Measurements from ENCODE around the gene DDB1. TPM values are rescaled to one million over a fixed set of nuclear protein-coding genes. Genes with fewer than 3 reads are reported as not detected.
"Not testable (repeated sequence)": the region's sequence is repeated elsewhere in the genome, so short reads cannot be mapped to it uniquely, and the experiment has no call there.

Gene DDB1
- total RNA-seq, 1 experiment from 2014 or later: 96.6 TPM

DNA sequence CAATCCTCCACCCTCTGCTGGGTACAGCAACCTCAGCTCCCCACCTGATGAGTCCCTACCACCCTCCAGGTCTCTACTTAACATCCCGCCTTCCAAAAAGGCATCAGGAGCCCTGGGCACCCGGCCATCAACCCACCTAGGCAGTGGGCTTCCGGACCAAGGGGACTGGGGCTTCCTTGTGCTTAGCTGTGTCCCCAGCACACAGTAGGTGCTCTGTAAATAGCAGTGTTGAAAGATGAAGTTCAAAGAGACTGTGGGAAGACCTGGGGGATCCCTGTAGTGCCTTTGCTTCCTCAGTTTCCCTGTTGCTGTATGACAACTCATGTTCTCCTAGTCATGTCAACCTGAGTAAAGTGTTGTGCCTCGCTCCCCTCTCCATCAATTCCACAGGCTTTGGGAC, 58.8 kb downstream of the DDB1 start:
- no peak for DNase-seq (ENCODE audit: extremely low read depth, low read depth)

DNA sequence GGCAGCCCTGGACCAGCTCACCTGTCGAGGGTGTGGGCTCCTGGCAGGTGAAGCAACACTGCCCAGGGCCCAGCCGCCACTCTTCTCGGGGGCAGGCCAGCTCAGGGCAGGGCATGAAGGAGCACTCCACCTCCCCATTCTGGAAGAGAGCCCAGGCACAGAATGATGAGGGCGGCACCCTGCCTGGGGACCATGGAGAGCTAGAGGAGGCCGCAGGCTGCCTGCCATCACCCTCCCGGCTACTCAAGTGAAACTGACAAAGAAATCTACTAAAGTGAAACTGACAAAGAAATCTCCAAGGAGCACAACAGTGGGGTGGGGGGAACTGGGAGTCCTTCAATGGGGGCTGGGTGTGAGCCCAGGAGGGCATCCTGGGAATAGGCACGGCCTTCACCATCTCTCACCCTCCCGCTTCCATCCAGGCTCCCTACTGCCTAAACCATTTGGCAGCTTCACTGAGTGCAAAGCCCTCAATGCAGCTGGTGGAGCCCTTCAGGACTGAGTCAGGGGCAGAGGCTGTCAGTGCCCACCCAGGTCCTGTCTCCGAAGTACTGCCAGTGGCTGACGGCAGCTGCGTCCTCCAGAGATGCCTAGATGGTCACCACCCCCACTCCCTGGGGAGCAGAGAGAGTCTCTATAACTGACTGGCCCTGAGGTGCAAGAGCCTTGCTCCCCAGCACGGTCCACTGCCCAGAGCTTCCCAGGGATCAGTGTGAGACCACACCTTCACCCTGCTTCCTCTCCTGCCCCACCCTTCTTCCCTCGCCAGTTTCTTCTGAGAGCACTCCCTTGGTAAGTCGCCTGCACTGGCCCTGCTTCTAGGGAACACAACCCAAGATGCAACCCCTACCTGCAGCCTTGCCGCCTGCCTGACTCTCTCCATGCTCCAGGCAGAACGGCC, 59.5 kb downstream of the DDB1 start:
- no peak for DNase-seq (ENCODE audit: extremely low read depth, low read depth)

DNA sequence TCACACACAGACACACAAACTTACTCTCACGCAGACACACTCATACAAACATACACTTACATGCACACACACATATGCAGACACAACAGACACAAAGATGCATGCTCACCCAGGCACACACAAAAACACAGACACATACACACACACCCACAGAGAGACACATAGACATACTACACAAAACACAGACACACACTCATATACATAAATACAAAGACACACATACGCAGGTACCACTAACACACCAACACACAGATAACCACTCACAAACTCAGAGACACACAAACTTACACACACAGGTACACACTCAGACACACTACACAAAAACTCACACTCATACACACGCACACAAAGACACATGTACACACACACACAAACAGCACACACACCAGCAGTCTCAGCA, 60.2 kb downstream of the DDB1 start:
- DNase-seq (ENCODE audit: extremely low read depth, low read depth): no peak

DNA sequence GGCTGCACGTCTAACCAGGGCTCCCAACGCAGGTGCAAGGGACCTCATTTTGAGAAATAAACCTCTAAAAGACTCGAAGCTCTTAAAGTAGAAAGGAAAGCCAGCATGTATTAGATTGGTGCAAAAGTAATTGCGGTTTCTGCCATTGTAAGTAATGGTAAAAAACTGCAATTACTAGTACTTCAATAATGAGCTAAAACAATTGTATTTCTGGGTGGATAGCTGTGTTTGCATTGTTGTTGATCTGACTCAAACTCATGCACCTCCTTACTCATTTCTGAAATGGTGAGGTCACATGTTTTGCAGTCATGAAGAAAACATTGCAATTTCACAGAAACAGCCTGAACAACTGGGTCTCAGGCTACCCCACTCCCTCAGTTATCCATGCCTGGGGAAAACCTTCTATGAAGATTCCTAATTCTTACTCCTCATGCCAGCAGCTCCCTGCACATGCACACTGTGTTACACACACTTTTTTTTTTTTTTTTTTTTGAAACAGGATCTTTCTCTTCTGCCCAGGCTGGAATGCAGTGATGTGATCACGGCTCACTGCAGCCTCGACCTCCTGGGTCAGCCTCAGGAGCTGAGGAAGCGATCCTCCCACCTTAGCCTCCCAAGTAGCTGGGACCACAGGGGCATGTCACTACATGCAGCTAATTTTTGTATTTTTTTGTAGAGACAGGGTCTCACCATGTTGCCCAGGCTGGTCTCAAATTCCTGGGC, 62.4 kb downstream of the DDB1 start:
- no peak for DNase-seq (ENCODE audit: extremely low read depth, low read depth)

DNA sequence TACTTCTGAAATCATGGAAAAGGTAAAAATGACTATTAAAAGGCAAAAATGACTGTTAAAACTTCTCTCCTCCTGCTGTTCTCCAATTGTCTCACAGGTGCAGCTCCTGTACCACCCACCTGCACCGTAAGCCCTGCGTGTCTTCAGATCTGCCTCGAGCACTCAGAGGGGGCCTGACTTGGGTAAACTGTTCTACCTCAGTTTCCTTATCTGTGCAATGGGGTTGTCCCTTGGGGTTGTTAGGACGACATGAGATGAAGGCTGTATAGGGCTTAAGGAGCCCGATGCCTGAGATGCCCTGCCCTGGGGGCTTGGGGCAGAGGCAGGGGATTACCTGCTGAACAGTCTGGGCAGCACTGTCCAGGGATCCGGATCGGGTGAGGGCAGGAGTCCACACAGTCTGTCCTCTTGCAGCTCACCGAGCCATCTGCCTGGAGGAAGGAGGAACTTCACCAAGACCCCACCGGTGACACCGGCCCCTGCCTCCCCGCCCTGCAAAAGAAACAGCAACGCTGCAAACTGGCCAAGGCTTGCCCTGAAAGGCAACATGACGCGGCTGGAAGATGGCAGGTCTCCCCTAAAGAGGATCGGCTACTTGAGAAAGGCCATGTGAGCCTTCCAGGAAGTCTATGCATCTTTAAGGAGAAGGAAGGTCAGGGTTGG, 64.2 kb downstream of the DDB1 start:
- no peak for DNase-seq (ENCODE audit: extremely low read depth, low read depth)

DNA sequence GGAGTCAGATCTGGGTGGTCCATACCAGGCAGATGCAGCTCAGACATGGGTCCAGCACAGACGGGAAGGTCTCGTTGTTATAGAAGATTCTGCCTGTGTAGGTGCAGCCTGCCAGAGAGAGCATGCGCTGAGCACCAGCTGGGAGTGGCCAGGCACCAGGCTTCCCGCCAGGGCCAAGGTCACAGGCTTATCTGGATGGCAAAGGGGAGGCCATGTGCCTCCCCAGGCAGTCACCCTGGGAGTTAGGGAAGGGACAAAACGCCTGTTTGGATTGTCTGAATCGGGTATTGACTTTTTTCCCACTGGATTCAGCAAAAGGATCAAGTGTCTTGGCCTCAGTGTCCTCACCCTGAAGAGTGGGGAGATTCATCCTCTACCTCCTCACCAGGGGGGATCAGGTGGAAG, 65.5 kb downstream of the DDB1 start:
- DNase-seq (ENCODE audit: extremely low read depth, low read depth): no peak

DNA sequence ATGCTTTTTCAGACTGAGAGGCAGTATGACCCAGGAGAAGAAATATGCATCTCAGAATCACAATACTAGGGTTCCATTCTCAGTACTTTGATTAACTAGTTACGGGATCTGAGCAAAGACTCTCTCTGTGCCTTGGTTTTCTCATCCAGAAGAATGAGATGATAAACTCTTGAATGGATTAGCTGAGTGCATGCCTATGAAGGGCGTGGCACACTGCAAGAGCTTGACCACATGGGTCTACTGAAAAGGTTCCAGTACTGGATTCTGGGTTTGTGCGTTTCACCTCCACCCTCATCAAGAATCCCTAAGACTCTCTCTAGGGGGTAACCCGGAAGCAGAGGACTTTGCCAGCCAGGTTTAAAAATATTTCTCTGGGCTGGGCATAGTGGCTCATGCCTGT, 66.3 kb downstream of the DDB1 start:
- no peak for DNase-seq (ENCODE audit: extremely low read depth, low read depth)

DNA sequence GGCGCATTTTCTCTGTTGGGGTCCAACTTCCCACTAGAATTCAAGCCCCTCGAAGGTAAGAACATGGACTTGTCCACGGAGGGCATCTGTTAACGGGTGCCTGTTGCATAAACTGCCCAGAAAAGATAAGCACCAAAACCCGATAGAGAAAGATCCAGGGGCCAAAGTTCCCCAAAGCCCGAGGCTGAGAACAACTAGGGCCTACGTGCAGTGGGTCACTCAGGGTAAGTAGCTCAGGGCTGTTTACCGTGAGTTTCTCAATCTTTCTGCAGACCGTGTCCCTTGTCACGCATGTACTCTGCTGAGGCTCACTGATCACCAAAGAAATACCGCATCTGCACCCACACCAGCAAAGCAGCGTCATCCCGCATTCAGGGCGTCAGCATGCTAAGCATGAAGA, 67.5 kb downstream of the DDB1 start:
- DNase-seq (ENCODE audit: extremely low read depth, low read depth): no peak

DNA sequence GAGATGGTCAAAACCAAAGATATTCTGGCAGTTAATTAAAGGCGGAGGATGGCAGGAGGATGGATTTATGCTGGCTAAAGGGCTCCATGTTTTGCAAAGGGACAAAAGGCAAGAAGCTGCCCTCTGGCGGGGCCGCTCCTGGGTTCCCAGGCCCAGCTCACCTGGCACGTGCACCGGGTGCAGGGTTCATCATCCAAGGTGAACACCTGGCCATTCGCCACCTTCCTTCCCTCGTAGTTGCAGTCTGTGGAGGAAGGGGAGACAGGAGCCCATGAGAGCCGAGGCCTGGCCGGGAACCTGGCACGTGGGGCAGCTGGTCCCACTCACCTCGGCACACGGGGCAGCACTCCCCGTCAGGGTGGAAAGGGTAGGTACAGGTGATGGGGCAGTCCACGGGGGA, 68.1 kb downstream of the DDB1 start:
- no peak for DNase-seq (ENCODE audit: extremely low read depth, low read depth)

DNA sequence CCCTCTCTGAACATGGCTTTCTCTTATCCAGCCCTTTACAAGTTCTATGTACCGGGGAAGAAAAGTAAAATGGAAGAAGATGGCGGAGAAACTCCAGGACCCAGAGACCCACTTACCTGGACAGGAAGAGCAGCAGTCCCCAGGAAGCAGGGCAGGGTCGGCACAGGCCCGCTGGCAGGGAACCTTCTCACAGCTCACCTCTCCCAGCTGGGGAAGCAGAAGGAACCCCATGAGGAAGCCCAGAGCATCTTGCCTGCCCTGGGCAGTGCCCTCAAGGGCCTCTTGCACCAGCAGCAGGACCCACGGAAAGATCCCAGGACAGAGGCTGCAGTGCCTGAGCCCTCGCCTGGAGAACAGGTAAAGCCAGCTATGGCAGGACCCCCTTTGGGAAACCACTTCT, 68.5 kb downstream of the DDB1 start:
- DNase-seq (ENCODE audit: extremely low read depth, low read depth): no peak

DNA sequence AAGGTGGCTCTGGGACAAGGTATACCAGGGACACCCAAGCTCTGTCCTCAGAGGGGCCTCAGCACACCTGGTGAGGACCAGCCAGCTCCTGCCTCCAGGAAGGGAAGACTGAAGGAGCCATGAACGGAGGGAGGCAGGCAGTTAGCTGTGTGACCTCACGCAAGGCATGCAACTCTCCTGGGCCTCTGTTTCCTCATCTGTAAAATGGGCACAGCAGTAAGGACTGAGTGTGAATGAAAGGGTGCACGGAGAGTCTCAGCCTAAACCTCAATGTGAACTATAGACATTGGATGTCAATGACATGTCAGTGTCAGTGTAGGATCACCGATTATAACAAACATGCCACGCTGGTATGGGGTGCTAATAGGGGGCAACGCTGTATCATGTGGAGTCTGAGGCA, 73.5 kb downstream of the DDB1 start:
- no peak for DNase-seq (ENCODE audit: extremely low read depth, low read depth)

DNA sequence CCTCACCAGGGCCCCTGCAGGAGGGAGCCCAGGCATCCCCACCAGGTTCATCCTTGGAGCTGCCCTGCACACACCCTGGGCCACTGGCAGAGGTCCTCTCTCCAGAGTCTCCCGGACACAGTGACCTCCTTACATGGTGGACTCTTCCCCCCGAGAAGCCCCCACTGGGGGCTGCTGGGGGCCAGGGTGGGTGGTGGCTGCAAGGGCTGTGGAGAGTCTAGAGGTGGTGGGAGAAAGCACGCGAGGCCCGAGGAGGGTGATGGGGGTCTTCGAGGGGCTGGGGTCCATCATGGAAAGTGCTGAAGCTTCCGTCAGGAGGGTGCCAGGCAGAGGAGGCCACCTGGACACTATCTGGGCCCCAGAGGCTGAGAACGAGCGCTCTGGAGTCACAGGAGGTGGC, 74.4 kb downstream of the DDB1 start:
- no peak for DNase-seq (ENCODE audit: extremely low read depth, low read depth)

DNA sequence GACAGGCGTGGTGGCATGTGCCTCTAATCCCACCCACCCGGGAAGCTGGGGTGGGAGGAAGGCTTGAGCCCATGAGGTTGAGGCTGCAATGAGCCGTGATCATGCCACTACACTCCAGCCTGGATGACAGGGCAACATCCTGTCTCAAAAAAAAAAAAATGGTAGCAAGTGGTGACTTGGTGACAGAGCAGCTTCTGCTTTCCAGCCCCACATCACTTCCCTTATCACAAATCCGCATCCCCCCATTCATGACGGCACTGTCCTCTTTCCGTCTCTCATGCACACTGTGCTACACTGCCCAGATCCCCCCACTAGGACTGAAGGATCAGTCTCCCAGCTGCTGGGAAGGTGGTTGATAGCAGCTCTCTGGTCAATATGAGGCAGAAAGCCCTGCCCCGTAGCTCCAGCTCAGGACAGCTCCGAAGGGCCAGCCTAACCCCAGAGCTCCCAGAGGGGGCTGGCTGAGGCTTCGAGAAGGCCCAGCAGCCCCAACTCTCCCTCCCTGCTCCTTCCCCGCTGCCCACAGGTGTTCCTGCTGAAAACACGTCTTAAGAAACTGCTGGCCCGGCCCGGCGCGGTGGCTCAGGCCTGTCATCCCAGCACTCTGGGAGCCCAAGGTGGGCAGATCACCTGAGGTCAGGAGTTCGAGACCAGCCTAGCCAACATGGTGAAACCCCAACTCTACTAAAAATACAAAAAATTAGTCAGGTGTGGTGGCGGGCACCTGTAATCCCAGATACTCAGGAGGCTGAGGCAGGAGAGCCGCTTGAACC, 76.0 kb downstream of the DDB1 start:
- DNase-seq (ENCODE audit: extremely low read depth, low read depth): no peak

DNA sequence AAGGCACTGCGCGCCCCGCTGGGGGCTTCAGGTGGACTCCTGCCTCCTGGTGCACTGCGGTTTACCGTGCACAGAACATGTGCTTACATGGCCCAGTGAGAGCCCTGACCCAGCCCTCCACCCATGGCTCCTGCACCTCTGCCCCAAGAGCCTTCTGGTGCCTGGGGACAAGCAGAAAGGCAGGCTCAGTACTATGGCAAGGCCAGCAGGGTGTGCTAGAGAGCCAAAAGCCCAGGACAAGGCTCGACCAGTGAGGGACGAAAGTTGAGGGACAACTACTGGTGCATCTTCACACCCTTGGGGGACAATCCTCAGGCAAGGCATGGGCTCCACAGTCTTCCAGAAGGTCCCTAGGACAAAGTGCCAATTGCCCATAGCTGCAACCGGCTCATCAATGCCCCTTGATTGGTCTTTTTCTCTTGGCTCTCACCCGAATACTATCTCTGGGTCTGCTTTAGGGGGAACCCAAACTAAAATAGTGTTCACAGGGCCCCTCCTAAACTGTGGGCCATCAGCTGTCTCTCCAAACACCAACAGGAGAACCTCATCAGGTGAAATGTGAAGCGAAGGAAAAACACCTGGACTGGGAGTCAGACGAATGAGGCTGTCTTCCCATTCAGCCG, 78.4 kb downstream of the DDB1 start:
- peak; percentile 52 for DNase-seq (ENCODE audit: extremely low read depth, low read depth)

DNA sequence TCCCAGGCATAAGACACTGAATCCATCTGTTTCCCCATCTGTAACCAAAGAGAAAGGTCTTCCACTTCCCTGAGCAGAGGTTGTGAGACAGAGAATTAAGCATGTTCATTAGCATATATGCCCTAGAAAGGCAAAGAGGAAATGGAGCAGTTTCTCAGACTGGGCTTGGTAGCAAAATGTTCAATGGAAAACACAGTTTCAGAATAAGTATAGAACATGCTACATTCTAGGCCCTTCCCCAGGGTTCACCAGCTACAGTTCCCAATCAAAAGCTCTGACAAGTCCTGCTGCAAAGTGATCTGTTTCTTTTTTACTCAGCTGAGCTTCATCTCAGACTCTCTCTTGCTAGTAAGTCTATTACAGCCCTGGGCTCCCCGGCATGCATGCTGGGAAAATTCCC, 80.6 kb downstream of the DDB1 start:
- not testable (repeated sequence) for DNase-seq (ENCODE audit: extremely low read depth, low read depth)

DNA sequence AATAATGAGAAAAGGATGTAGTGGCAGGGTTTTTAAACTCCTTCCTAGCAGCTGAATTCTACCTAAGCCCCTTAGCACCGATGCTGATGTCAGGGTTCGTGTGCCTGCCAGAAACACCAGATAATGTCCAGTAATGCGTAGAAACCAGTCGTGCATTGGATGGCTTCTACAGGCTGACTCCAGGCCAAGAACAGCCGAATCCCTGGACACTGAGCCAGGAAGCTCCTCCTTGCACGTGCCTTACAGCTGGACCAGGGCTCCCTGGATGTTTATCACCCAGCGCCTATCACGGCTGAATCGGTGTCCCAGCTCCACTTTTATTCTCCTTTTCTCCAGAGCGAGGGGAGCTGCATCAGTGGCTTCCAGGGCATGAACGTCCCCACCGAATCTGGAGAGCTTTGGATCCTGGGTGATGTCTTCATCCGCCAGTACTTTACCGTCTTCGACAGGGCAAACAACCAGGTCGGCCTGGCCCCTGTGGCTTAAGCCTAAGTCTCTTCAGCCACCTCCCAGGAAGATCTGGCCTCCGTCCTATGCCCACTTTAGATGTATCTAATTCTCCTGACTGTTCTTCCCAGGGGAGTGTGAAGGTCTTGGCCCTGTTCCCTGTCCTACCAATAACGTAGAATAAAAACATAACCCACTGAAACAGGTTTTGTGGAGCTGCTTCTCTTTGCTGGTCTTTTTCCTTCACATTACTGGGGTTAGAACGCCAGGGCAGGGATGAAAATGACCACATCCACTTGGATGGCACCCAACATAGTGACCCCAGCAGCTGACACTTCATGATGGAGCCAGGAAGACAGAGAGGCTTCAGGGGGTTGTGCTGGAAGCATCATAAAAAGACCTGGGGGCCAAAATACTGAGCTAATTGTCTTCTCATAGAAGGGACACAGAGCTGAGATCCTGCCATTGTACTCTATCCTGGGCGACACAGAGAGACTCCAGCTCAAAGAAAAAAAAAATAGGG, 81.8 kb downstream of the DDB1 start:
- not testable (repeated sequence) for DNase-seq (ENCODE audit: extremely low read depth, low read depth)

Measured in NCI-H460 (cell line).